GM12865 (cell line): ENCODE results near the gene TMCO5A.
"Not testable (repeated sequence)": the region's sequence is repeated elsewhere in the genome, so short reads cannot be mapped to it uniquely, and the experiment has no call there.

Experiments
- DNase-seq: peaks from one replicate; pipeline ENCODE4 v3.0.0; 2010; ENCODE audit warnings: low read depth
- H3K4me3 ChIP-seq: 2 replicates; pipeline ENCODE4 v1.5.1; 2011; ENCODE audit warnings: mild to moderate bottlenecking, low read depth, low read length, control low read depth
- TF ChIP-seq, protein P1 (sequence below): IDR thresholded peaks from 2 replicates; pipeline ENCODE4 v1.5.1; 2011; ENCODE audit warnings: low read length, control low read depth, low read depth, inconsistent platforms; ENCODE audit not compliant: insufficient read depth; ENCODE audit errors: missing control alignments

The TMCO5A gene

DNA sequence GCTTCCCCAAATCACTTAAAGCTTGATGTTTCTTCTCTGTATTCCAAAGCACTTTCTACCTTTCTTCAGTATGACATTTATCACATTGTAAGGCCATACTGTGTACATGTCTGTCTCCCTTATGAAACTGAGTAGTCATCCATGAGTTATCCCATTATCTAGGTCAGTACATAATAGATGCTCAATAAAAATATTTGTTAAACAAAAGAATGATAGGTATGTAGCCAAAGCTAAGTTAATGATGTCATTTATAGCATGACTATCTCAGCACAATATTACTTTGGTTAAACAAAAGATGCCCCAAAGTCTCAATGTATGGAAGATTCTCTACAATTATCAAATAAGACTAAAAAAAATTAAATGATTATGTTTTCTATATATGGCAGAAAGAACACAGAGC, 3.1 kb upstream of the TMCO5A start:
- no peak for DNase-seq
- H3K4me3 ChIP-seq, result no peak overlapping the region
- TF ChIP-seq, protein P1, sequence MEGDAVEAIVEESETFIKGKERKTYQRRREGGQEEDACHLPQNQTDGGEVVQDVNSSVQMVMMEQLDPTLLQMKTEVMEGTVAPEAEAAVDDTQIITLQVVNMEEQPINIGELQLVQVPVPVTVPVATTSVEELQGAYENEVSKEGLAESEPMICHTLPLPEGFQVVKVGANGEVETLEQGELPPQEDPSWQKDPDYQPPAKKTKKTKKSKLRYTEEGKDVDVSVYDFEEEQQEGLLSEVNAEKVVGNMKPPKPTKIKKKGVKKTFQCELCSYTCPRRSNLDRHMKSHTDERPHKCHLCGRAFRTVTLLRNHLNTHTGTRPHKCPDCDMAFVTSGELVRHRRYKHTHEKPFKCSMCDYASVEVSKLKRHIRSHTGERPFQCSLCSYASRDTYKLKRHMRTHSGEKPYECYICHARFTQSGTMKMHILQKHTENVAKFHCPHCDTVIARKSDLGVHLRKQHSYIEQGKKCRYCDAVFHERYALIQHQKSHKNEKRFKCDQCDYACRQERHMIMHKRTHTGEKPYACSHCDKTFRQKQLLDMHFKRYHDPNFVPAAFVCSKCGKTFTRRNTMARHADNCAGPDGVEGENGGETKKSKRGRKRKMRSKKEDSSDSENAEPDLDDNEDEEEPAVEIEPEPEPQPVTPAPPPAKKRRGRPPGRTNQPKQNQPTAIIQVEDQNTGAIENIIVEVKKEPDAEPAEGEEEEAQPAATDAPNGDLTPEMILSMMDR, result no peak

DNA sequence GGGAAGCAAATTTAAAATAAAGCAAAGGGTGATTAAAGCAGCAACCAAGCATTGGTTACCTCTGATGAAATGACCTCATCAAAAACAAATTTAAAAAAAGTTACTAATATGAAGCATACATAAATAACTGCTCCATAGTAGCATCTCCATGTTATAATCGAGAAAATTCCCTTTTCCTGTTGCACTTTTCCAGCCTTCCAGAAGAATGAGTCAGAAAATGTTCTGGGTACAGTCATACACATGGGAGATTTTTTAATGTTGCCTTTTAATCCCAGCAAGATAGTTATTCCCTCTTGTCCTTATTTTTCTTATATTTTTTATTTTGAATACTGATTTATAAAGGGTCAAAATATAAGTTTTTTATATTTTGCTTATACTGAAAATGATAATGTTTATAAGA, 2.6 kb upstream of the TMCO5A start:
- no peak for DNase-seq
- TF ChIP-seq, protein P1, result no peak
- H3K4me3 ChIP-seq, result no peak overlapping the region

DNA sequence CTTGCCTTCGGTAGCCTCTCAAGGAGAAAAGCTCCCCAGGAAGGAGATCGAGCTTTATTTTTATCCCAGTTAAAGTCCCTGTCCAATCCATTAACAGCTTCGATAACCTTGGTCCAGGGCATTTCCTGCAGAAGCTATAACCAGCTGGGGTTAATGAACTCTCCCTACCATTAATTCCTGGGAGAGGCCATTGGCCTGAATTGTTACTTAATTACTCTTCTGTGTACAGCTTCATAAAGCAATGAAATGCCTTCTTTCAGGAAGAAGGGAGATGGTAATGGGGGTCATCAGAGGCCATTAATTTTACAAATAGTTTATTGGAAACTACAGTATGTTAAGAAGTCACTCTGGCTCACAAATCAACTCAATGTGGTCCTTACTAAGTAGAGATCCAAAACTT, 1.9 kb upstream of the TMCO5A start:
- no peak for DNase-seq
- TF ChIP-seq, protein P1, result no peak
- no peak overlapping the region for H3K4me3 ChIP-seq

DNA sequence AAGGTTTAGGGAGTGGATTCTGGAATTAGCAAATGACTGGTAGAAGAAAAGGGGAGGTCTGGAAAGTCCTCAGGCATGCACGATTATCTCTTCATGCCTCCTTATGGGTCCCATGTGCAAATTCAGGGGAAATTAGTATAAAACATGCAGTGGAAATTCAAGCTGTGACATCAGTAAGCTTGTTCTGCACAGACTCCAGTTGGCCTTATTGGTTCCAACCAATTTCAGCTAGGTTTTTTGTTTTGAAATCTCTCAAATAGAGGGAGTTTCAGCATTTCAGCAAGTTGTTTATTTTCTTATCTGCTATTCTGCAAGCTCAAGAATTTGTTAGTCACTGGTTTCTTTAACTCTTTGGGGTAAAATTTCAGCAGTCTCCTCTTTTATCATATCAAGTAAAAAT, 774 bp upstream of the TMCO5A start:
- no peak for DNase-seq
- TF ChIP-seq, protein P1, result no peak
- H3K4me3 ChIP-seq, result no peak overlapping the region

DNA sequence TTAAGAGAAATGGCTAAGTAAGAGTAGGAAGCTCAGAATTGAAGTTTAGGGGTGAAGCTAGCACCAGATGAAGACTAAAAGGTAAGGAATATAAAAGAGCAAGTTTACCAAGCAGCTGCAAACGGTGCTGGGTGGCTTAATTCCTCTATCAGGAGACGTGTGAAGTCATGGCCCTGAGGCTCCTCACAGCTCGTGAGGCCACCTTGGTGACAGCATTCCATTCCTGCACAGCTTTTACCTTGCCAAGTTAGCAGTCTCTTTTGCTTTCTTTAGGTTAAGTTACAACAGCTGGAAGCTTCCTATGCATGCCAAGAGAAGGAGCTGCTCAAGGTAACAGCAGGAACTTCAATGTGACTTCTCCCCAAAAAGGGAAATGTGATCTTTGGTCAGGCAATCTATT, 6.4 kb downstream of the TMCO5A start:
- TF ChIP-seq, protein P1, result no peak
- no peak overlapping the region for H3K4me3 ChIP-seq
- DNase-seq, result no peak

DNA sequence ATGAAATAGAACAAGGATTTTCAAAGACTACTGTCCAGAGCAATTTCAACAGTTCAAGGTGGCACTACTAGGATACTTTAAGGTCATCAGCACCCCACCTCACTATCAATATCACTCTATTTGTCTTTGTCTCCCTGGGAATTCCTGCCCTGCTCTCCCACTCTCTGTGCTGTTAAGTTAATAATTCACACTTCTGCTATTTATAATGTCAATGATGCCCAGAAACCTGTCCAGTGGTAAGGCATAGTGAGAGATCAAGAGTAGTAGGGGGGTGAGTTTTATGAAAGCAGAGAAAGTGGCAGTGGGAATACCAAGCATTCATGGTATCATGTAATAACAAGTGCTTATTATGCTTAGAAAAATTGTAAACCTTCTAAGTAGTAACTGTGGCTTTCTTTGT, 7.3 kb downstream of the TMCO5A start:
- DNase-seq, result no peak
- no peak overlapping the region for H3K4me3 ChIP-seq
- TF ChIP-seq, protein P1, result no peak

DNA sequence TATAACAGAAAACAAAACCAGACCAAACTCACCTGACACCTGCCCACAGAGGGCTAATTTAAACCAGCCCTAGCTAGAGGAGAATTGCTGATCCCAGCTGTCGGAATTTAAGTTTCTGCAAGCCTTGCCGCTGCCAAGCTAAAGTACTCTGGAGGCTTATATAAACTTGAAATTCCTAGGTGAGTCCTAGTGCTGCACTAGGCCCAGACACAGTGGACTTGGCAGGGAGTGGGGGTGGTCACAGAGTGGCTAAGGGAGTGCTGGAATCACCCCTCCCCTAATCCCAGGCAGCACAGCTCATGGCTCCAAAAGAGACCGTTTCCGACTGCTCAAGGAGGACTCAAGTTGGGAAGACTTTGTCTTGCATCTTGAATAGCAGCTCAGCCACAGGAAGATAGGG, 17.6 kb downstream of the TMCO5A start:
- DNase-seq, result no peak
- no peak overlapping the region for H3K4me3 ChIP-seq
- TF ChIP-seq, protein P1, result no peak

DNA sequence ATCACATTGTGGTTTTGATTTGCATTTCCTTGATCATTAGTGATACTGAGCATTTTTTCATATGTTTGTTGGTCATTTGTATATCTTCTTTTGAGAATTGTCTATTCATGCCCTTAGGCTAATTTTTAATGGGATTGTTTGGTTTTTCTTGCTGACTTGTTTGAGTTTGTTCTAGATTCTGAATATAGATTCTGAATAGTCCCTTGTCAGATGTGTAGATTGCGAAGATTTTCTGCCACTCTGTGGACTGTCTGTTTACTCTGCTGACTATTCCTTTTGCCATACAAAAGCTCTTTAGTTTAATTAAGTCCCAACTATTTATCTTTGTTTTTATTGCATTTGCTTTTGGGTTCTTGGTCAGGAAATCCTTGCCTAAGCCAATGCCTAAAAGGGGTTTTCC, 26.3 kb downstream of the TMCO5A start:
- not testable (repeated sequence) for H3K4me3 ChIP-seq, DNase-seq
